Measurements from ENCODE around the gene PLIN5. TPM values are rescaled to one million over a fixed set of nuclear protein-coding genes. Genes with fewer than 3 reads are reported as not detected.

PLIN5 gene
- total and polyA plus RNA-seq, 8 donors, result 30.6 to 533 (median 50.7) TPM

- Histone ChIP-seq H3K27me3 (no peaks in the 10 kb centered on the region), H3K9me3 (no peaks in the 10 kb centered on the region), H3K4me3 (peak overlapping the region in 1 of 4 donors; percentile 25), H3K27ac (no peak overlapping the region), H3K36me3 (no peaks in the 10 kb centered on the region), H3K4me1 (no peaks in the 10 kb centered on the region)
- FAIRE-seq, result no peak
- peak in 3 of 6 donors; percentile 59 to 83 (median 82) for DNase-seq
- TF ChIP-seq CTCF (IDR thresholded peaks at IDR 0.05), result peak; percentile 99
- peak; percentile 39 to 76 (median 68) for ATAC-seq
- 20 to 22% methylated on average over 41 to 44 of the region's 44 CpGs for WGBS, 2 donors
- intact Hi-C loops (cut with DNase I), result no loop called here
Observed at GRCh38 chr19:4557971-4558941, 23.2 kb upstream of the PLIN5 start.

- FAIRE-seq (no peak), ATAC-seq (peak in 2 of 4 donors; percentile 27 to 42), DNase-seq (peak in 1 of 6 donors; percentile 65)
- Histone ChIP-seq H3K27me3 (no peaks in the 10 kb centered on the region), H3K27ac (no peak overlapping the region), H3K36me3 (no peaks in the 10 kb centered on the region), H3K4me3 (peak overlapping the region in 1 of 4 donors; percentile 25), H3K4me1 (no peaks in the 10 kb centered on the region), H3K9me3 (no peaks in the 10 kb centered on the region)
- intact Hi-C loops (cut with DNase I), result no loop called here
- WGBS, 2 donors, result 66 to 78% methylated on average over 33 of the region's 33 CpGs
- no peak for TF ChIP-seq CTCF (IDR thresholded peaks at IDR 0.05)
Observed at GRCh38 chr19:4557144-4557970, 22.3 kb upstream of the PLIN5 start.

- no peaks in the 10 kb centered on the region for H3K36me3 ChIP-seq
- no peak overlapping the region for H3K27ac ChIP-seq
- H3K9me3 ChIP-seq, result no peaks in the 10 kb centered on the region
- no peaks in the 10 kb centered on the region for H3K4me1 ChIP-seq
- no peak for TF ChIP-seq CTCF (IDR thresholded peaks at IDR 0.05)
- H3K27me3 ChIP-seq, result no peaks in the 10 kb centered on the region
- DNase-seq (peak in 1 of 6 donors; percentile 59), ATAC-seq (peak in 2 of 4 donors; percentile 32 to 43), FAIRE-seq (no peak)
- 74 to 78% methylated on average over 23 to 25 of the region's 25 CpGs for WGBS, 2 donors
- H3K4me3 ChIP-seq, result no peak overlapping the region
- intact Hi-C loops (cut with DNase I), result no loop called here
Observed at GRCh38 chr19:4556597-4557127, 21.6 kb upstream of the PLIN5 start.

GRCh38 chr19:4555657-4556561 is 20.9 kb upstream of the PLIN5 start:
- Histone ChIP-seq H3K27ac (no peak overlapping the region), H3K4me1 (no peaks in the 10 kb centered on the region), H3K27me3 (no peaks in the 10 kb centered on the region), H3K36me3 (no peaks in the 10 kb centered on the region), H3K9me3 (no peaks in the 10 kb centered on the region), H3K4me3 (no peak overlapping the region)
- ATAC-seq, result no peak
- no peak for TF ChIP-seq CTCF (IDR thresholded peaks at IDR 0.05)
- FAIRE-seq, result no peak
- intact Hi-C loops (cut with DNase I), result no loop called here
- 73 to 76% methylated on average over 43 of the region's 43 CpGs for WGBS, 2 donors
- peak in 1 of 6 donors; percentile 63 for DNase-seq
